Iris pigment epithelial cell (primary cell): ENCODE measurements around the gene PDRG1.
A peak's percentile ranks its signal among the peaks of the same experiment; 100 is the strongest.

Source experiments
- DNase-seq: peaks from one replicate; pipeline ENCODE4 v3.0.0-alpha.2; 2011; ENCODE audit warnings: low read depth

Gene PDRG1

GRCh38 chr20:31966991-31967655 lies 15.3 kb upstream of the PDRG1 start:
- no peak for DNase-seq

DNA sequence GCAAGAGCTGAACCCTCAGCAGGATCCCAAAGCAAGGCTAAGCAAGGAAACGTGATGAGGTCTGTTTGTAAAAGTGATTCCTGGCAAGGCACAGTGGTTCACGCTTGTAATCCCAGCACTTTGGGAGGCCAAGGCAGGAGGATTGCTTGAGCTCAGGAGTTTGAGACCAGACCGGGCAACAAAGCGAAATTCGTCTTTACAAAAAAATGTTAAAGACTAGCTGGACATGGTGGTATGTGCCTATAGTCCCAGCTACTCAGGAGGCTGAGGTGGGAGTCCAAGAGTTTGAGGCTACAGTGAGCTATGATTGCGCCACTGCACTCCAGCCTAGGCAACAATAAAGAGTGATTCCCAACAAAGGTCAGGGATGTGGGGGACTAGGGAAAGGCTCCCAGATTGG lies 12.0 kb upstream of the PDRG1 start:
- no peak for DNase-seq

GRCh38 chr20:31962761-31963160 lies 10.9 kb upstream of the PDRG1 start:
- DNase-seq = no peak

DNA sequence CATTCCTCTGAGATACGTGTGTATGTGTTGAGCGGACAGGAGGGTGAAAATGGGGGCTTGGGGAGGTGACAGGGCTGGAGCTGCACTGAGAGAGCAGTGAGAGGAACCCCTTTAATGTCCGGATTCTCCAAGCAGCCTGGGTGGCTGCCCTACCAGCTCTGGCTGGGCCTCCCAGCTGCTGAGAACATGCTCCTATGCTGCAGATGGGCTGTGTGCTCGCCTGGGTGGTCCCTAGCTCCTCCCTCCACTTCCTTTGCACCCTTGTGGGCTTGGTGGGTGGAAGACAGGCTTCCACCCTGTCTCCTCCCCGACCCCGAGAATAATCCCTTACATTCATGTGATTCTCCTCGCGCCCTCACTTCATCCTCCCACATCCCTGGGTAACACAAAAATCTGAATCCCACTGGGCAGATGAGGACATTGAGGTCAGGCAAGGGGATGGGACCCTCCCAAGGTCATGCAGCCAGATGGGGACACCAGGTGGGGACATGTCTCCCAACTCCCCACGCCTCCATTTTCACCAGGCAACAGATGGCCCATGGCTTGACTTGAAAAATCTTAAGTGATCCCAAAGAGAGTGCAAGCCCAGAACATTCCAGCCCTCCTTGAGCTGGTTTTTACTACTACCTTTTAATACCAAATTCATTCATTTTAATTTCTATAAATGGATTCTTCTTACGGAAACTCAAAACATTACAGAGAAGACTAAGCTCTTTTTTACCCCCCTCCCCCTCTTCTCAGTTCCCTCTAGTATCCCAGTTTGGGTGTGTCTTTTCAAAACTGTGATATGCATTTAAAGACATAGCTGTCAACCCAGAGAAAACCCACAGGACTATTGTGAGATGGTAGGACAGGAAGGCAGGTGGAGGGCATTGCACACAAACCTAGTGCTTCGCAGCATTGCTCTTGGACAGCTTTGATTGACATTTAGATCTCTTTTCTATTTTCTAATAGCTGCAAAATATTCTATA lies 5.0 kb upstream of the PDRG1 start:
- DNase-seq = no peak

DNA sequence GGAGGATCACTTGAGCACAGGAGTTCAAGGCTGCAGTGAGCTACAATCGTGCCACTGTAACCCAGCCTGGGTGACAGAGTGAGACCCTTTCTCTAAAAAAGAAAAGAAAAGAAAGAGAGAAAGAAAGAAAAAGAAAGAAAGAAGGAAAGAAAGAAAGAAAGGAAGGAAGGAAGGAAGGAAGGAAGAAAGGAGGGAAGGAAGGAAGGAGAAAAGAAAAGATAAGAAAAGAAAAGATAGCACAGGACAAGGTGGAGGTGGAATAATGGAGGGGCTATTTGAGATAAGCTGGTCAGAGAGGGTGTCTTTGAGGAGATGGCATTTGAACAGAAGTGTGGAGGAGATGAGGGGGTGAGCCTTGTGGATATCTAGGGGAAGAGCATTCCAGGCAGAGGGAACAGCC lies 2.7 kb upstream of the PDRG1 start:
- DNase-seq = no peak

DNA sequence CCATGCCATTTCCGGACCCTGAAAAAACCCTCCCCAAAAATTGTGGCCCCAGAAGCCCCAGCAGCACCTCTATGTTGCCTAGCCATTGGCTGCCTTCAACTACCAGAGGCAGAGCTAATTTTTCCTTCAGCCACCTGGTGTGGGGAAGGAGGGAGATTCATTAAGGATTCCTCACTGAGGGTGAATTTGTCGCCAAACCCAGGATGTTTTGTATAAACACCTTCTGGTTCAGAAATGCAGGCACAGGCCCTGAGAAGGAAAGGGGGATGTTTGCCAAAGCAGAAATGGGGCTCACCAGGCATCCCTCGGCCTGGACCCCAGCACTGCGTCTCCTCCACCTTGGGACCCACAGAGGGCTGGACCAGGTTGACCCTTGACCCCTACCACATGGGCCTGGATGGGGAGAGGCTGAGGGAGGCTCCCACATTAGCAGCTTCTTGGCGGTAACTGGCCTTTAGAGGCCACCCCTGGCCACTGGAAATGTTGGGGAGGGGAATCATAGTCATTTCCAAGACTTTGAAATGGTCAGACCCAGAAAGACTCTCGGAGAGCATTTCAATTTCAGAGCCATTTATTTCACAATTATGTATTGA lies 1.8 kb upstream of the PDRG1 start:
- DNase-seq = no peak

DNA sequence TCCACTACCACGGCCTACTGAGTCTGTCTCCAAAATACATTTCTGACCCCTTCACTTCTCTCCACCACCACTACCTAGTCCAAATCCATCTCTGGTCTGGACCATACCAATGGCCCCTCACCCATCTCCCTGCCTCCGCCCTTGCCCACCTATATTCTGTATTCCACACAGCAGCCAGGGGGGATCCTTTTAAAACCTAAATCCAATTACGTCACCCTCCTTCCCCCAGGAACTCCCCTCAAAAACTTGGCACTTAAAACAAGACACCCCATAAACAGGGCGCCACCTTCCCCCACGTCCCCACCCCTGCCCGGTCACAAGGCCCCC lies 680 bp downstream of the PDRG1 start:
- DNase-seq = no peak

GRCh38 chr20:31949877-31950646 lies 1.8 kb downstream of the PDRG1 start:
- no peak for DNase-seq

DNA sequence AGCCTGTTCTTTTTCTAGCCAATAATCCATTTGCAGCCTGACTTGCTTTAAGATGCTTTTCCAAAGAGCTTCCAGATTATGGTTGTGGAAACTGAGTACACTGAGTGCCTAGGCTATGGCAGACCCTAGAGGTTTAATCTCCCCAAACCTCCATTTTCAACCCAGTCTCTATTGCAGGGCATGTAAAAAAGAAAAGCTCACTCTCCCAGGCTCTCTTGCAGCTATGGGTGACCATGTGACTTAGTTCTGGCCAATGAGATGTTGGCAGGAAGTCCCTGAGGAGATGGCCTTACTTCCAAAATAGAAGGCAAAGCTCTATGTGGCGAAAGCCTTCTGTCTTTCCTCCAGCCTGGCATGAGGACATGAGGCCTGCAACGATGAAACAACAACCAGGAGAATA lies 3.8 kb downstream of the PDRG1 start:
- DNase-seq = no peak

- DNase-seq = no peak
Observed at GRCh38 chr20:31945785-31946184, 6.1 kb downstream of the PDRG1 start.

GRCh38 chr20:31945319-31945718 lies 6.5 kb downstream of the PDRG1 start:
- no peak for DNase-seq

DNA sequence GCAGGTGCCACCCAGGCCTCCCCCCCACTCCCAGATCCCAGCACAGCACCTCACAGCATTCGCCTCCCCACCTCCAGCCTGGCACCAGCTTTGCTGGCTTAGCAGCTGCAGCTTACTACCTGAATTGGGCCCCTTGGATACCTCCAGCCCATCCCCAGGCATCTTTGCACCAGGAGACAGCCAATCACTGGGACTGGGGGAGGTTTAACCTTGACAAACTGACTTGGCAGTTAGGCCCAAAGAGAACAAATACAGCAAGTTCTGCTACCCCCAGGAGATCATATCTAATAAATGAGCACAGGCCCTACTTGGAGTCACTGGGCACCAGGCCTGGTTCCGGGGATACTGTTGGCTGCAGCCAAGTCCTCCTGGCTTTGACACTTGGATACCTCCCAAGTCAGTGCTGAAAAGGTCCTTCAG lies 8.8 kb downstream of the PDRG1 start:
- DNase-seq = no peak

GRCh38 chr20:31939661-31940060 lies 12.2 kb downstream of the PDRG1 start:
- no peak for DNase-seq

- no peak for DNase-seq
Observed at GRCh38 chr20:31937820-31938219, 14.0 kb downstream of the PDRG1 start.

- DNase-seq = no peak
Observed at GRCh38 chr20:31936420-31936819, 15.4 kb downstream of the PDRG1 start.

DNA sequence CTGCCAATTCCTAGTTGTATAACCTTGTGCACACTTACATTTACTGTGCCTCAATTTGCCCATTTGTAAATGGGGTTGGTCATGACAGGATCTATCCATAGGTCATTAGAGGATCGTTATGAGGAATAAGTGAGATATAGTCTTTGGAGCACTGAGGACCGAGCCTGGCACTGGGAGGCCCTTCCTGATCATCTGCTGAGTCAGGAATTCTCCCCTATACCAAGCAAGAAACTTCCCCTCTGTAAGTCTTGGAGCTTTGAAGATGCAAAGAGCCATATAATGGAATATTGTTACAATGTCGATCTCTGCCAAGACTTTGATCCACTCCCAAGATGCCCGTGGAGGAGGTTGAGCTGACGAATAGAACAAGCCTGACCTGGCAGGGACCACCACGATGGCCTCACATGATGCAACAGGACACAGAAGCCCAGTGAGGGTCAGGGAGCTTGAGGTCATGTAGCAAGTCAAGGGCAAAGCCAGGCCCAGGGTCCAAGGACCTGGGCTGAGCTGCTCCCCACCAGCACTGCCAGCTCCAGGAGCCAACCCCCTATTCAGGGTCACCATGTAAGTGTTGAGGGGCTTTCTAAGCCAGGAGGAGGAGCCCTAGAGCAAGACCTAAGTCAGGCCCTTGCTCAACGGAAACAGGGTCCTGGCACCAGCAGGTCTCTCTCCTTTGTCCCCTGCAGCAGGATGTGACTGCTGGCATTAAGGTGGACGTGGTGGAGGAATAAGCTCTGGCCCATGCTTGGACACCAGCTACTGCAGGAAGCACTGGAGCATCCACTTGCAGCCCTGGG lies 16.7 kb downstream of the PDRG1 start:
- no peak for DNase-seq

GRCh38 chr20:31934491-31934890 lies 17.4 kb downstream of the PDRG1 start:
- DNase-seq = no peak

DNA sequence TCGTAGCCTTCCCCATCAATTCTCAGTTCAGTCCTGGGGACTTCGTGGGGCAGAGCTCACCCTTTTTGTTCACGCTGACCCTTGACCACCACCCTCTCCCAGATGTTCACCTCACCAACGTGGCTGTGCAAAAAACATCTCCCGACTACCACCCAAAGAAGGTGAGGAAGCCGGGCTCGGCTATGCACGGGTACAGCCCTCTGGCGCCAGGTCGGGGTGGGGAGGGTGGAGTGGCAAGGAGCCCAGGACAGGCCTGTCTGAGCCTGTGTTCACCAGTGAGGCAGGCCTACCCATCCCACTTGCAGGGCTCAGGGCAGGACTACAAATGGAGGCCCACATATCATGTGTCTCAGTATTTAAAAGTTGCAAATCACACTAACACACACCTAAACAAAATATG lies 18.1 kb downstream of the PDRG1 start:
- DNase-seq = no peak

- DNase-seq = no peak
Observed at GRCh38 chr20:31930779-31931178, 21.1 kb downstream of the PDRG1 start.

DNA sequence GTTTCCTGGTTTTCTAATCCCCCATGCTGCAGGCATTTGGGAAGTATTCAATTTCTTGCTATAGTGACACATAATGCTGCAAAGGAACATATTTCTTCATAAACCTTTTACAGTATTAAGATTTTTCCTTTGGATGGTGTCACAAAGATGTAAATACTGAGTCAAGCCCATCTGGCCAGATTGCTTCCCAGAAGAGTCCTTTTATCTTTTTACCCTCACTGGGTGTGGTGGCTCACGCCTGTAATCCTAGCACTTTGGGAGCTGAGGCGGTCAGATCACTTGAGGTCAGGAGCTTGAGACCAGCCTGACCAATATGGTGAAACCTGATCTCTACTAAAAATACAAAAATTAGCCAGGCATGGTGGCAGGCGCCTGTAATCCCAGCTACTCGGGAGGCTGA lies 22.2 kb downstream of the PDRG1 start:
- DNase-seq = peak; percentile 10

GRCh38 chr20:31927627-31928159 lies 24.2 kb downstream of the PDRG1 start:
- DNase-seq = no peak
